ENCODE data around the gene ROR2.

- TF ChIP-seq TAF1 (IDR thresholded peaks at IDR 0.05; ENCODE audit: low read depth, low read length), result no peak
- no peak for TF ChIP-seq SPI1 (IDR thresholded peaks at IDR 0.05; ENCODE audit: low read depth, low read length)
- no peak for TF ChIP-seq POLR2A (IDR thresholded peaks at IDR 0.05; ENCODE audit: low read depth, low read length)
- TF ChIP-seq POLR2AphosphoS5 (IDR thresholded peaks at IDR 0.05; ENCODE audit: low read depth, low read length), result no peak
These were observed 93.6 kb downstream of the ROR2 start for GRCh38 chr9:91856419-91856818.
